Neural progenitor cell (in vitro differentiated cells): Measurements from ENCODE around the gene ADGRA3. TPM values are rescaled to one million over a fixed set of nuclear protein-coding genes. Genes with fewer than 3 reads are reported as not detected.

Experiments
- DNase-seq: peaks from one replicate; pipeline ENCODE4 v3.0.0-alpha.2; 2016; ENCODE audit warnings: low spot score
- H2AFZ ChIP-seq: fragments of 200-600 bp; sonication (generic); replicated peaks from 2 replicates; pipeline ENCODE4 v1.6.1; 2016; ENCODE audit warnings: antibody characterized with exemption
- H3F3A ChIP-seq: fragments of 200-600 bp; sonication (generic); 2 replicates; pipeline ENCODE4 v1.6.1; 2016; ENCODE audit warnings: antibody characterized with exemption, low read depth
- H3K27ac ChIP-seq: fragments of 200-600 bp; sonication (generic); 2 replicates; pipeline ENCODE4 v1.5.1; 2016; ENCODE audit warnings: mild to moderate bottlenecking
- H3K27me3 ChIP-seq: fragments of 200-600 bp; sonication (generic); 2 replicates; pipeline ENCODE4 v1.6.1; 2016; ENCODE audit warnings: mild to moderate bottlenecking, moderate library complexity
- H3K36me3 ChIP-seq: fragments of 200-600 bp; sonication (generic); 2 replicates; pipeline ENCODE4 v1.5.1; 2016
- H3K4me1 ChIP-seq: fragments of 200-600 bp; sonication (generic); 2 replicates; pipeline ENCODE4 v1.6.1; 2016; ENCODE audit warnings: mixed run types
- H3K4me2 ChIP-seq: fragments of 200-600 bp; sonication (generic); 2 replicates; pipeline ENCODE4 v1.6.1; 2016
- H3K4me3 ChIP-seq: fragments of 200-600 bp; sonication (generic); 2 replicates; pipeline ENCODE4 v1.5.1; 2016
- H3K79me2 ChIP-seq: fragments of 200-600 bp; sonication (generic); 2 replicates; pipeline ENCODE4 v1.6.1; 2016; ENCODE audit warnings: low read depth
- H3K9ac ChIP-seq: fragments of 200-600 bp; sonication (generic); 2 replicates; pipeline ENCODE4 v1.6.1; 2016
- H3K9me3 ChIP-seq: fragments of 200-600 bp; sonication (generic); 2 replicates; pipeline ENCODE4 v1.5.1; 2016; ENCODE audit warnings: low read depth
- H4K20me1 ChIP-seq: fragments of 200-600 bp; sonication (generic); 2 replicates; pipeline ENCODE4 v1.6.1; 2016; ENCODE audit warnings: low read depth
- H3K27ac Mint-ChIP-seq: 3 replicates; pipeline ENCODE4 v1.8.0; 2021; ENCODE audit warnings: mixed read lengths
- H3K27me3 Mint-ChIP-seq: 2 replicates; pipeline ENCODE4 v1.8.0; 2022; ENCODE audit warnings: low read depth, mild to moderate bottlenecking, inconsistent platforms, moderate library complexity, mixed read lengths; ENCODE audit not compliant: insufficient read depth
- H3K36me3 Mint-ChIP-seq: 3 replicates; pipeline ENCODE4 v1.8.0; 2021; ENCODE audit warnings: mixed read lengths
- H3K4me1 Mint-ChIP-seq: 3 replicates; pipeline ENCODE4 v1.8.0; 2021; ENCODE audit warnings: mixed read lengths
- H3K4me3 Mint-ChIP-seq: 3 replicates; pipeline ENCODE4 v1.8.0; 2021; ENCODE audit warnings: mild to moderate bottlenecking, moderate library complexity, mixed read lengths
- H3K9me3 Mint-ChIP-seq: 3 replicates; pipeline ENCODE4 v1.8.0; 2020; ENCODE audit warnings: mixed read lengths
- CTCF ChIP-seq: fragments of 200-600 bp; sonication (generic); IDR thresholded peaks from 2 replicates; pipeline ENCODE4 v1.5.1; 2017; ENCODE audit warnings: antibody characterized with exemption, mild to moderate bottlenecking
- EZH2 ChIP-seq: fragments of 200-600 bp; sonication (generic); IDR thresholded peaks from 2 replicates; pipeline ENCODE4 v1.6.1; 2017; ENCODE audit warnings: antibody characterized with exemption, mild to moderate bottlenecking, moderate library complexity
- EZH2phosphoT487 ChIP-seq: fragments of 200-600 bp; sonication (generic); IDR thresholded peaks from 2 replicates; pipeline ENCODE4 v1.6.1; 2017; ENCODE audit warnings: antibody characterized with exemption
- total RNA-seq: library from RNA; depleted of rRNA; stranded (reverse); fragments of >200 nt; gene quantifications from 2 replicates; pipeline ENCODE4 v1.2.3, GENCODE V29; 2015; ENCODE audit warnings: low replicate concordance

ADGRA3 gene
- total RNA-seq, 1 donor from 2014 or later = 87.9 TPM

- H3K4me2 ChIP-seq = no peak overlapping the region
- no peaks in the 10 kb centered on the region for H3K4me1 Mint-ChIP-seq
- H3K9me3 Mint-ChIP-seq = peaks cover 35% of the 10 kb centered on the region
- H3K9ac ChIP-seq = no peak overlapping the region
- H3F3A ChIP-seq = no peaks in the 10 kb centered on the region
- H3K9me3 ChIP-seq = no peaks in the 10 kb centered on the region
- no peak overlapping the region for H2AFZ ChIP-seq
- no peak overlapping the region for H3K4me3 Mint-ChIP-seq
- no peaks in the 10 kb centered on the region for H4K20me1 ChIP-seq
- no peak for DNase-seq
- no peak overlapping the region for H3K27ac ChIP-seq
- no peak for TF ChIP-seq EZH2phosphoT487
- H3K4me1 ChIP-seq = no peaks in the 10 kb centered on the region
- peaks cover 57% of the 10 kb centered on the region for H3K36me3 Mint-ChIP-seq
- H3K27ac Mint-ChIP-seq = no peak overlapping the region
- no peak overlapping the region for H3K4me3 ChIP-seq
- H3K27me3 Mint-ChIP-seq = peaks cover 2% of the 10 kb centered on the region
- H3K79me2 ChIP-seq = peaks cover 79% of the 10 kb centered on the region
- H3K27me3 ChIP-seq = no peaks in the 10 kb centered on the region
- peaks cover 4% of the 10 kb centered on the region for H3K36me3 ChIP-seq
Measured at GRCh38 chr4:22473268-22473667, 42.6 kb downstream of the ADGRA3 start.

GRCh38 chr4:22471999-22472461, 43.8 kb downstream of the ADGRA3 start:
- H3K9ac ChIP-seq = no peak overlapping the region
- Mint-ChIP-seq H3K27me3 (peaks cover 2% of the 10 kb centered on the region), H3K4me1 (no peaks in the 10 kb centered on the region), H3K36me3 (peaks cover 59% of the 10 kb centered on the region), H3K27ac (no peak overlapping the region), H3K9me3 (peaks cover 28% of the 10 kb centered on the region), H3K4me3 (no peak overlapping the region)
- H3K27me3 ChIP-seq = no peaks in the 10 kb centered on the region
- no peaks in the 10 kb centered on the region for H4K20me1 ChIP-seq
- no peak overlapping the region for H3K27ac ChIP-seq
- H3K4me2 ChIP-seq = no peak overlapping the region
- no peak overlapping the region for H3K4me3 ChIP-seq
- TF ChIP-seq EZH2phosphoT487 = no peak
- no peak for TF ChIP-seq EZH2
- no peak for TF ChIP-seq CTCF
- no peaks in the 10 kb centered on the region for H3F3A ChIP-seq
- H3K36me3 ChIP-seq = peaks cover 8% of the 10 kb centered on the region
- no peak for DNase-seq
- H3K4me1 ChIP-seq = no peaks in the 10 kb centered on the region
- H3K9me3 ChIP-seq = no peaks in the 10 kb centered on the region
- no peak overlapping the region for H2AFZ ChIP-seq
- H3K79me2 ChIP-seq = peaks cover 78% of the 10 kb centered on the region

GRCh38 chr4:22471419-22471818, 44.4 kb downstream of the ADGRA3 start:
- no peak overlapping the region for H3K4me2 ChIP-seq
- no peak overlapping the region for H2AFZ ChIP-seq
- H3K4me1 Mint-ChIP-seq = no peaks in the 10 kb centered on the region
- no peak for DNase-seq
- H3K27ac Mint-ChIP-seq = no peak overlapping the region
- H3K27ac ChIP-seq = no peak overlapping the region
- no peaks in the 10 kb centered on the region for H4K20me1 ChIP-seq
- no peak overlapping the region for H3K9ac ChIP-seq
- no peak for TF ChIP-seq EZH2phosphoT487
- no peaks in the 10 kb centered on the region for H3K4me1 ChIP-seq
- H3K36me3 ChIP-seq = peaks cover 12% of the 10 kb centered on the region
- peaks cover 28% of the 10 kb centered on the region for H3K9me3 Mint-ChIP-seq
- H3K27me3 Mint-ChIP-seq = peaks cover 2% of the 10 kb centered on the region
- H3F3A ChIP-seq = no peaks in the 10 kb centered on the region
- peaks cover 63% of the 10 kb centered on the region for H3K36me3 Mint-ChIP-seq
- H3K4me3 Mint-ChIP-seq = no peak overlapping the region
- H3K4me3 ChIP-seq = no peak overlapping the region
- no peaks in the 10 kb centered on the region for H3K27me3 ChIP-seq
- H3K9me3 ChIP-seq = no peaks in the 10 kb centered on the region
- H3K79me2 ChIP-seq = peaks cover 77% of the 10 kb centered on the region

GRCh38 chr4:22466581-22466980, 49.3 kb downstream of the ADGRA3 start:
- Histone ChIP-seq H3K9ac (no peak overlapping the region), H3K4me1 (no peaks in the 10 kb centered on the region), H3K27me3 (no peaks in the 10 kb centered on the region), H3K79me2 (peaks cover 56% of the 10 kb centered on the region), H3K4me3 (no peak overlapping the region), H3K36me3 (peaks cover 7% of the 10 kb centered on the region), H3K9me3 (no peaks in the 10 kb centered on the region), H4K20me1 (peaks cover 17% of the 10 kb centered on the region), H3F3A (no peaks in the 10 kb centered on the region), H3K27ac (no peak overlapping the region), H2AFZ (no peak overlapping the region), H3K4me2 (no peak overlapping the region)
- Mint-ChIP-seq H3K27ac (no peak overlapping the region), H3K27me3 (no peaks in the 10 kb centered on the region), H3K9me3 (peaks cover 6% of the 10 kb centered on the region), H3K4me3 (no peak overlapping the region), H3K36me3 (peaks cover 59% of the 10 kb centered on the region), H3K4me1 (no peaks in the 10 kb centered on the region)
- no peak for TF ChIP-seq EZH2
- TF ChIP-seq CTCF = no peak
- no peak for TF ChIP-seq EZH2phosphoT487
- no peak for DNase-seq
